ENCODE results near the gene CDCA4. TPM values are rescaled to one million over a fixed set of nuclear protein-coding genes. Genes with fewer than 3 reads are reported as not detected.

The CDCA4 gene
- total RNA-seq, 1 donor from 2014 or later: 21.5 TPM

DNA sequence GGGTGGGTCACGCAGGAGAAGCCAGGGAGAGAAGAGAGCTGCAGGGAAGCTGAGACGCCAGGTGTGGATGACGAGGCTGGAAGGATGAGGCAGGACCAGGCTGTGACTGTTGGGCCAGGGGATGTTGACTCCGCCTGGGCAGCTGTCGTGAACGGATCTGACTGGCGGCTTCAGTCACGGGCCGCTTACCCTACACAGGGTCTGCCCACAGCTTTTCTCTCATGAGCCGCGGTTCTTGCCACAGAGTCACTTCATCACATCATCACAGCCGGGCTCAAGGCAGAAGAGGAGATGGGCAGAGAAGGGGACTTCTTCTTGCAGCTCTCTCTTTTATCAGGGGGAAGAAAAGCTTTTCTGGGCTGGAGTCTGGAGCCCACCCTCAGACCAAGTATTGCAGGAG lies 27.6 kb downstream of the CDCA4 start:
- DNase-seq (ENCODE audit: low spot score, unreplicated experiment): no peak
- no peaks in the 10 kb centered on the region for H3K4me1 Mint-ChIP-seq (ENCODE audit: low read depth)
- H3K27ac Mint-ChIP-seq: no peak overlapping the region
- H3K4me3 Mint-ChIP-seq (ENCODE audit: low read depth): no peak overlapping the region
- H3K9me3 Mint-ChIP-seq (ENCODE audit: low read depth): no peaks in the 10 kb centered on the region
- TF ChIP-seq CTCF (IDR thresholded peaks at IDR 0.05; ENCODE audit: unreplicated experiment): no peak
- H3K36me3 Mint-ChIP-seq (ENCODE audit: insufficient read depth): peaks cover 15% of the 10 kb centered on the region
- H3K27me3 Mint-ChIP-seq: no peaks in the 10 kb centered on the region

DNA sequence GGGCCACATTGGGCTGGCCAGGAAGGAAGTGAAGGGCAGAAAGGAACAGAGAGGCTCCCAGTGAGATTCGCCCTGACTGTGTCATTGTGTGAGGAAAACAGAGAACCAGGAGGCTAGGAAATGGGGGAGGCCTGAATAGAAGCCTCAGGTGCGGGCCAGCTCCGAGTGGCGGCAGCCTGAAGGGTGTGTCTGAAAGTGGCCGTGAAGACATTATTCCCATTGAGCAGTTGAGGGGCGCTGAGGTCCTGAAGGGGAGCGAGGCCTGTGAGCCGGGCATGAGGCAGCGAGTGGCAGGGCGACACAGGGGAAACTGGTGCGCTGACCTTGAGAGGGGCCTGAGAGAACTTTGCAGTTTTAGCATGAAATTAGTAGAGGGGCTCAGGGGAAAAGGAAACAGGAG lies 28.4 kb downstream of the CDCA4 start:
- H3K9me3 Mint-ChIP-seq (ENCODE audit: low read depth): no peaks in the 10 kb centered on the region
- H3K36me3 Mint-ChIP-seq (ENCODE audit: insufficient read depth): peaks cover 15% of the 10 kb centered on the region
- no peak overlapping the region for H3K27ac Mint-ChIP-seq
- H3K4me3 Mint-ChIP-seq (ENCODE audit: low read depth): no peak overlapping the region
- no peaks in the 10 kb centered on the region for H3K4me1 Mint-ChIP-seq (ENCODE audit: low read depth)
- no peak for TF ChIP-seq CTCF (IDR thresholded peaks at IDR 0.05; ENCODE audit: unreplicated experiment)
- H3K27me3 Mint-ChIP-seq: no peaks in the 10 kb centered on the region
- DNase-seq (ENCODE audit: low spot score, unreplicated experiment): no peak

GRCh38 chr14:104991896-104992230 lies 29.0 kb downstream of the CDCA4 start:
- no peak overlapping the region for H3K27ac Mint-ChIP-seq

GRCh38 chr14:104989951-104990303 lies 31.0 kb downstream of the CDCA4 start:
- Mint-ChIP-seq H3K4me1 (ENCODE audit: low read depth) (peaks cover 4% of the 10 kb centered on the region), H3K36me3 (ENCODE audit: insufficient read depth) (peaks cover 10% of the 10 kb centered on the region), H3K9me3 (ENCODE audit: low read depth) (no peaks in the 10 kb centered on the region), H3K27ac (no peak overlapping the region), H3K27me3 (no peaks in the 10 kb centered on the region), H3K4me3 (ENCODE audit: low read depth) (no peak overlapping the region)
- TF ChIP-seq CTCF (IDR thresholded peaks at IDR 0.05; ENCODE audit: unreplicated experiment): no peak
- no peak for DNase-seq (ENCODE audit: low spot score, unreplicated experiment)

More at GRCh38 chr14:104991896-104992230, 29.0 kb downstream of the CDCA4 start:
- no peak for TF ChIP-seq CTCF (IDR thresholded peaks at IDR 0.05; ENCODE audit: unreplicated experiment)
- Mint-ChIP-seq H3K36me3 (ENCODE audit: insufficient read depth) (peaks cover 10% of the 10 kb centered on the region), H3K27me3 (no peaks in the 10 kb centered on the region), H3K4me1 (ENCODE audit: low read depth) (peaks cover 3% of the 10 kb centered on the region), H3K9me3 (ENCODE audit: low read depth) (no peaks in the 10 kb centered on the region), H3K4me3 (ENCODE audit: low read depth) (no peak overlapping the region)
- no peak for DNase-seq (ENCODE audit: low spot score, unreplicated experiment)

GRCh38 chr14:104989236-104989950 lies 31.5 kb downstream of the CDCA4 start:
- H3K27me3 Mint-ChIP-seq: no peaks in the 10 kb centered on the region
- peaks cover 9% of the 10 kb centered on the region for H3K36me3 Mint-ChIP-seq (ENCODE audit: insufficient read depth)
- no peaks in the 10 kb centered on the region for H3K9me3 Mint-ChIP-seq (ENCODE audit: low read depth)
- H3K4me3 Mint-ChIP-seq (ENCODE audit: low read depth): no peak overlapping the region
- DNase-seq (ENCODE audit: low spot score, unreplicated experiment): no peak
- H3K27ac Mint-ChIP-seq: no peak overlapping the region
- TF ChIP-seq CTCF (IDR thresholded peaks at IDR 0.05; ENCODE audit: unreplicated experiment): no peak
- H3K4me1 Mint-ChIP-seq (ENCODE audit: low read depth): peaks cover 4% of the 10 kb centered on the region

Measured in progenitor cell of endocrine pancreas (in vitro differentiated cells).